Activated CD8-positive, alpha-beta memory T cell treated with anti-CD3 and anti-CD28 coated beads, Interleukin-2, amount 50 U/mL, for 48 hours (primary cell): ENCODE measurements around the gene RAB7A.

Experiments used
- DNase-seq: peaks from one replicate; pipeline ENCODE4 v3.0.0-alpha.2; 2020

The RAB7A gene

GRCh38 chr3:128794067-128794768, 68.2 kb downstream of the RAB7A start:
- DNase-seq, result no peak

- peak; percentile 67 for DNase-seq
These were observed 69.0 kb downstream of the RAB7A start for GRCh38 chr3:128794770-128795649.

GRCh38 chr3:128799653-128800052, 73.7 kb downstream of the RAB7A start:
- no peak for DNase-seq

GRCh38 chr3:128800241-128801187, 74.5 kb downstream of the RAB7A start:
- peak; percentile 78 for DNase-seq

GRCh38 chr3:128801779-128802380, 75.9 kb downstream of the RAB7A start:
- DNase-seq, result no peak

- no peak for DNase-seq
These were observed 77.3 kb downstream of the RAB7A start for GRCh38 chr3:128803307-128803706.

GRCh38 chr3:128804017-128804810, 78.2 kb downstream of the RAB7A start:
- DNase-seq, result no peak

- no peak for DNase-seq
These were observed 78.8 kb downstream of the RAB7A start for GRCh38 chr3:128804811-128805155.

GRCh38 chr3:128805772-128806171, 79.8 kb downstream of the RAB7A start:
- DNase-seq, result no peak

GRCh38 chr3:128806588-128806987, 80.6 kb downstream of the RAB7A start:
- no peak for DNase-seq

GRCh38 chr3:128807186-128807830, 81.3 kb downstream of the RAB7A start:
- DNase-seq, result no peak

- no peak for DNase-seq
These were observed 82.7 kb downstream of the RAB7A start for GRCh38 chr3:128808672-128809071.

GRCh38 chr3:128813097-128813496, 87.1 kb downstream of the RAB7A start:
- no peak for DNase-seq

GRCh38 chr3:128814060-128814459, 88.1 kb downstream of the RAB7A start:
- DNase-seq, result no peak

- DNase-seq, result no peak
These were observed 88.7 kb downstream of the RAB7A start for GRCh38 chr3:128814519-128815317.

- no peak for DNase-seq
These were observed 89.5 kb downstream of the RAB7A start for GRCh38 chr3:128815318-128816064.

- DNase-seq, result no peak
These were observed 92.3 kb downstream of the RAB7A start for GRCh38 chr3:128818186-128818787.

GRCh38 chr3:128820252-128820839, 94.4 kb downstream of the RAB7A start:
- no peak for DNase-seq

GRCh38 chr3:128823008-128823407, 97.0 kb downstream of the RAB7A start:
- no peak for DNase-seq
